Measurements from ENCODE around the gene ZNF736.

DNA sequence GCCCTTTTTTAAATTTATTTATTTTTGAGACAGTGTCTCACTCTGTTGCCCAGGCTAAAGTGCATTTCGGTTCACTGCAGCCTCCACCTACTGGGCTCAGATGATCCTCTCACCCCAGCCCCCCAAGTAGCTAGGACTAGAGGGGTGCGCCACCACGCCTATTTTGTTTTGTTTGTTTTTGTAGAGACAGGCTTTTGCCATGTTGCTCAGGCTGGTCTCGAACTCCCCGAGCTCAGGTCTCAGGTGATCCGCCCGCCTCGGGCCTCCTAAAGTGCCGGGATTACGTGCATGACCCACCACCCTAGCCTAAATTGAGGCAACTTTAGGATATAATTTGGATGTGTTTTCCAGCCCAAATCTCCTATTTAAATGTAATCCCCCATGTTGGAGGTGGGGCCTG is 805 bp downstream of the ZNF736 start:
- TF ChIP-seq CTCF (IDR thresholded peaks at IDR 0.05) (no peak), ZFX (IDR thresholded peaks at IDR 0.05; ENCODE audit: borderline replicate concordance) (no peak)
